Tibial artery (tissue), 4 donors: ENCODE results near the gene ZFHX2.

ENCODE experiments used
- DNase-seq, 2 donors: peaks; one replicate each; pipeline ENCODE4 v3.0.0-alpha.2; 2019
- H3K27ac ChIP-seq, 2 donors: fragments of 200-600 bp; sonication (generic) in 1 of 2; 1 replicate in 1 of 2; 2 replicates in 1 of 2; pipeline ENCODE4 v1.5.1; 2018 to 2019; ENCODE audit warnings: mild to moderate bottlenecking in 1 of 2
- H3K27me3 ChIP-seq, 2 donors: fragments of 200-600 bp; sonication (generic) in 1 of 2; one replicate each; pipeline versions ENCODE4 v1.5.1 to v1.6.0; 2016 to 2019
- H3K36me3 ChIP-seq, 3 donors: fragments of 200-600 bp; sonication (generic) in 2 of 3; one replicate each; pipeline ENCODE4 v1.5.1; 2016 to 2019; ENCODE audit warnings: mild to moderate bottlenecking in 2 of 3
- H3K4me1 ChIP-seq, 4 donors: fragments of 200-600 bp; sonication (generic) in 2 of 4; 1 replicate in 3 of 4; 2 replicates in 1 of 4; pipeline ENCODE4 v1.5.1; 2016 to 2019
- H3K4me3 ChIP-seq, 2 donors: fragments of 200-600 bp; sonication (generic) in 1 of 2; 1 replicate in 1 of 2; 2 replicates in 1 of 2; pipeline ENCODE4 v1.5.1; 2018 to 2019; ENCODE audit warnings: mild to moderate bottlenecking in 2 of 2
- H3K9me3 ChIP-seq, 3 donors: fragments of 200-600 bp; sonication (generic) in 1 of 3; one replicate each; pipeline ENCODE4 v1.5.1; 2016 to 2019
- intact Hi-C: fragments of 100-400 bp; cut with DNase I; formaldehyde crosslinking; loops from one replicate; pipeline ENCODE4 v1.15.0; 2023; ENCODE audit warnings: low total_unique reads
- TF ChIP-seq, protein P1 (sequence below), 2 experiments: fragments of 200-600 bp in 1 of 2; fragments of 450-650 bp in 1 of 2; IDR thresholded peaks; one replicate each; pipeline ENCODE4 v1.5.1; 2017 to 2019; ENCODE audit warnings: antibody characterized with exemption in 2 of 2, mild to moderate bottlenecking in 1 of 2, moderate library complexity in 1 of 2

ZFHX2 gene

DNA sequence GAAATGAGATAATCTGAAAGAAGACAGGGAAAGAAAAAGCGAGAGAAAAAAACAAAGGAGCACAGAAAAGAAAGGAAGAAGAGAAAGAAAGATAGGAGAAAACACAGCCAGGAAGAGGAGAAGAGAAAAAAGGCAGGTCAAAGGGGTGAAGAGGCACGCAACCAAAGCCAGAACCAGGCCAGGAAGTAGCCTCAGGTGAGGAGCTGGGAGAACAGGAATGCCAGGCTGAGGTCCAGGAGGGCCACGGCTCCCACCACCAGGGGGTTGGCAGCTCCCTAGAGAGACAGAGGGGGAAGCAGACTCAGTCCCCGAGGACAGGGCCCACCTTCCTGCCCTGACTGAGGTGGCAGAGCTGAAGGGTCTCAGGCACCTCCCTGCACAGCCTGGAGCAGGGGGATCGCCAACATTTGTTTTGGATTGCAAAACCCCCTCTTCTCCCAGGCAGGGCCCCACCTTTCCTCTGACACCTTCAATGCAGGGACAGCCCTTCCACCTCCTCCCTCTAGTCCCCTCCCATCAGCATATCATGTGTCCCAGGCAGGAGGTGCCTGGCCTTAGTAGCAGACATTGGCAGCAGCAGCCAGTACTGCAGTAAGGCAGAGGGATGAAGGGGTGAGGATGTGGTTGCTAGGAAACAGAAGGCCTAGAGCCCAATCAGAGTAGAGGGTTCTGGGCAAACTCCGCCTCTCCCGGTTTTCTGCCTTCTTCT is 18.0 kb upstream of the ZFHX2 start:
- DNase-seq = no peak
- TF ChIP-seq, protein P1, sequence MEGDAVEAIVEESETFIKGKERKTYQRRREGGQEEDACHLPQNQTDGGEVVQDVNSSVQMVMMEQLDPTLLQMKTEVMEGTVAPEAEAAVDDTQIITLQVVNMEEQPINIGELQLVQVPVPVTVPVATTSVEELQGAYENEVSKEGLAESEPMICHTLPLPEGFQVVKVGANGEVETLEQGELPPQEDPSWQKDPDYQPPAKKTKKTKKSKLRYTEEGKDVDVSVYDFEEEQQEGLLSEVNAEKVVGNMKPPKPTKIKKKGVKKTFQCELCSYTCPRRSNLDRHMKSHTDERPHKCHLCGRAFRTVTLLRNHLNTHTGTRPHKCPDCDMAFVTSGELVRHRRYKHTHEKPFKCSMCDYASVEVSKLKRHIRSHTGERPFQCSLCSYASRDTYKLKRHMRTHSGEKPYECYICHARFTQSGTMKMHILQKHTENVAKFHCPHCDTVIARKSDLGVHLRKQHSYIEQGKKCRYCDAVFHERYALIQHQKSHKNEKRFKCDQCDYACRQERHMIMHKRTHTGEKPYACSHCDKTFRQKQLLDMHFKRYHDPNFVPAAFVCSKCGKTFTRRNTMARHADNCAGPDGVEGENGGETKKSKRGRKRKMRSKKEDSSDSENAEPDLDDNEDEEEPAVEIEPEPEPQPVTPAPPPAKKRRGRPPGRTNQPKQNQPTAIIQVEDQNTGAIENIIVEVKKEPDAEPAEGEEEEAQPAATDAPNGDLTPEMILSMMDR (IDR thresholded peaks at IDR 0.05) = no peak
- Histone ChIP-seq H3K9me3 (no peaks in the 10 kb centered on the region), H3K27ac (no peak overlapping the region), H3K27me3 (peaks cover 0 to 44% of the 10 kb centered on the region in 2 donors), H3K4me1 (peaks cover 0 to 19% (median 7%) of the 10 kb centered on the region in 4 donors), H3K36me3 (peaks cover 0 to 16% (median 0%) of the 10 kb centered on the region in 3 donors), H3K4me3 (no peak overlapping the region)
- intact Hi-C loops = no loop called here

DNA sequence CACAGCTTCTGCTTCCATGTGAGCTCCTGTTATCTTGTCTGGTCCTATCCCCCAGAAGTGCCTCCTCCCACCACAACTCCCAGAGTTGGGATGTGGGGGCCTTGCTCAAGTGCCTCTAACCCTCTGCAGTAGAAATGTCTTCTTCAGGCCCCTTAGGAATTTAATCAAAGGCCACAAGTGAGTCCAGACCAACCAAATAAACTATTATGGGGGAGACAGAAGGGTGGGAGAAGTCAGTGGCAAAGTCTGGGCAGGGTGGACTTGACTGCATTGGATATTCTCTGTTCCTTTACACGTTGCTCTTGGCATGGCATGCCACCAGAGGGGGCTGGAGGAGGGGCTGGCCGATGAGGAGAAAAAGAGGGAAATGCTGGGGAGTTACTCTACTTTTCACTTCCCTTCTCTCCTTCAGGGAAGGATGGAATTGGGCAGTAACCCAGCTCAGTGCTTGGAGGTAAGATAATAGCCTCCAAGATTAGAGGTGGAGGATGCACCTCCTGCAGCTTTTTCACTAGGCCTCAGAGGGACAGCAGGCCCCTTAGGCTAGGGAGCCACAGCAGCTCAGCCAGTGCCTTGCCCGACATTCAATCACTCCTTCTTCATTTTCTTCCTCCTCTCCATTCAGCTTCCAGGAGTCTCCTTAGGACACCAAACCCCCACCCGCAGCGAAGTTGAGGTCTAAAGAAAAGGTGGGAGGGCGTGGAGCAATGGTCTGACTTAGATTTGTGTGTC is 17.2 kb upstream of the ZFHX2 start:
- Histone ChIP-seq H3K9me3 (no peaks in the 10 kb centered on the region), H3K27me3 (peaks cover 0 to 38% of the 10 kb centered on the region in 2 donors), H3K36me3 (peaks cover 0 to 24% (median 0%) of the 10 kb centered on the region in 3 donors), H3K27ac (no peak overlapping the region), H3K4me3 (no peak overlapping the region), H3K4me1 (peaks cover 0 to 19% (median 7%) of the 10 kb centered on the region in 4 donors)
- TF ChIP-seq, protein P1 (IDR thresholded peaks at IDR 0.05) = peak in 1 of 2 experiments; percentile 5
- intact Hi-C loops = no loop called here
- no peak for DNase-seq

DNA sequence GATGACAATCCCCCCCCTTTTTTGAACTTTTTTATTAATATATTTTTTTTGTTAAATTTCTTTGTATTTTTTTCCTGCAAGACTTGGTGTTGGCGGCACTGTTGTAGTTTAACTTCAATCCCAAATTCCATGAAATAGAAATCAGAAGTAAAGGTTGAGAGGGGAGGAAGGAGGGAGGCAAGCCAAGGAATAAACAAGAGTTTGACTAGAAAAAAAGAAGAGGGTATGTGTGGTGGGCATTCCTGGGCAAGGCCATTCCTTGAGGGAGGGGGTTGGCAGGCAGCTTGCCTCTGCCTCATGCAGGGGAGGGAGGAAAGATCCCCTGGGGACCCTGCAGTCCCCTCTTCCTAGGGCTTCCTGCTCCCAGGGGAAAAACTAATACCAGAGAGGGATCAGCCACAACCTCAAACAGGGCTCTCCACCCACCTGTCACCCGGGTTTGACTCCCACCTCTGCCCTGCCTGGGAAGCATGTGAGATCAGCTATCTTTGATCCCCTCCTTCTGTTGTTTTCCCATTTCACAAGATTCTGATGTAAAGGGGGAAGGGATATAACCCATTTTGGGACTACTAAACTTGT is 16.5 kb upstream of the ZFHX2 start:
- Histone ChIP-seq H3K9me3 (no peaks in the 10 kb centered on the region), H3K4me3 (peak overlapping the region; percentile 51 to 55), H3K27me3 (peaks cover 0 to 33% of the 10 kb centered on the region in 2 donors), H3K36me3 (peaks cover 0 to 31% (median 0%) of the 10 kb centered on the region in 3 donors), H3K27ac (no peak overlapping the region), H3K4me1 (peaks cover 0 to 19% (median 7%) of the 10 kb centered on the region in 4 donors)
- intact Hi-C loops = no loop called here
- no peak for DNase-seq
- TF ChIP-seq, protein P1 (IDR thresholded peaks at IDR 0.05) = no peak

DNA sequence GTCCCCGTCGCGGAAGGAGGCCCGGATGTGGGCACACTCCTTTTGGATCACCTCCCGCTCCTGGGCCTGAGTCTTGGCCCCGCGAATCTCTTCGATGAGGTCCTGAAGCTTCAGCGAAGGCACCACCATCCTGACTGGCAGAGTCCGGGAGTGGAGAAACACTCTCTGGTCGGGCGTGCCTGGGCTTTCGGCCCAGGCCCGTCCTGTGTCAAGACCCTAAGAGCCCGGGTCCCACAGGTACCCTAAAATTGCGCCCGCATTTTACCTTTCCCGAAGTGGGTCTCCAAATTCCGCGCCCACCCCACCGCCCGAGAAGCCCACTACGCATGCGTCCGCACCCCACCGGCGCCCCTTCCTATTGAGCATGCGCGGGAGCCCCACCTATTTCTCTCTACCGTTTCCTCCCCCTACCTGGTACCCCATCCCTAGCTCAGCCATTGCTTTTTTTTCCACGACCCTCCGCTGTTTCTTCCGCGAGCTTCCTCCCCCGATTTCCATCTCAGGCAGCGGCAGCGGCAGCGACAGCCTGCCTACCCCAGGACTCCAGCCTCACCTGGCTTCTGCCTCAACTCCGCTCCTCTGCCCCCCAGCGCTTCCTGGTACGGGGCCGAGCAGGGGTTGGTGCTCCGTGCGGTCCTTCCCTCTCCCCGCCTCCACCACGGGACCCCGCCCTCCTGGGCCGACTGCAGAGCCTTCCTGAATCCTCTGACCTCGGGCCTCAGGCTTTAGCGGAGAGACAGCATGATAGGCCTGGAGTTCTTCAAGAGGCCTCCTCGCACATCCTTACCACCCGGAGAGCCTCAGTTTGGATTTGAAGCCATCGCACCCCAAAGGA is 15.8 kb upstream of the ZFHX2 start, which contains the start of gene AP1G2:
TSS of gene AP1G2 (minus strand) at position 606 of the 835 bp plus-strand sequence. CDS start at position 129, 477 bp downstream.
- TF ChIP-seq, protein P1 (IDR thresholded peaks at IDR 0.05) = no peak
- Histone ChIP-seq H3K9me3 (no peaks in the 10 kb centered on the region), H3K27ac (peak within 1 kb of the TSS; percentile 14 to 33), H3K27me3 (peaks cover 0 to 28% of the 10 kb centered on the region in 2 donors), H3K4me3 (peak within 1 kb of the TSS; percentile 51 to 55), H3K4me1 (peaks cover 0 to 19% (median 7%) of the 10 kb centered on the region in 4 donors), H3K36me3 (peaks cover 0 to 32% (median 0%) of the 10 kb centered on the region in 3 donors)
- peak; percentile 81 to 86 for DNase-seq
- intact Hi-C loops = no loop called here

DNA sequence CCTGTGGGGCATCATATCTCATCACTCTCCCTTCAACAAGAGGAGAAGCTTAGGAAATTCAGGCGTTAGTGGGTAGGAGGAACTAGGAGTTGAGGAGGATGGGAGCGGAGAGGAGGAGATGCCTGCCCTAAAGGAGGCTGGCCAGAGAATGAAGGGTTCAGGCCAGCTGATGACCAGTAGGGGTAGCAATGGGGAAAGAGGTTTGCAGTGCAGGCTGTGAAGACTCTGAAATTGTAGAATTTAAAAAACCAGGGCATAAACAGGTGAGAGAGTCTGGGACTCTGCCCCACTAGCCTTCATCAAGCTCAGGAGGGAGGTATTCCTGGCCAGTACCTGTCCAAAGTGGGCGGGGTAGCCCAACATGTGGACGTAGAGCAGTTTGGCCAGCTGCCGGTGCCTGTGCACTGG is 15.2 kb upstream of the ZFHX2 start:
- H3K4me3 ChIP-seq = peak overlapping the region; percentile 51 to 55
- no peaks in the 10 kb centered on the region for H3K9me3 ChIP-seq
- intact Hi-C loops = no loop called here
- H3K27me3 ChIP-seq = peaks cover 0 to 21% of the 10 kb centered on the region in 2 donors
- H3K27ac ChIP-seq = peak overlapping the region; percentile 14 to 33
- peaks cover 0 to 19% (median 7%) of the 10 kb centered on the region in 4 donors for H3K4me1 ChIP-seq
- peaks cover 0 to 36% (median 0%) of the 10 kb centered on the region in 3 donors for H3K36me3 ChIP-seq
- no peak for DNase-seq
- TF ChIP-seq, protein P1 (IDR thresholded peaks at IDR 0.05) = no peak
